MM.1S (cell line): ENCODE results near the gene CUEDC2.

Experiments used
- DNase-seq: peaks from one replicate; pipeline ENCODE4 v3.0.0-alpha.2; 2015
- H2AFZ ChIP-seq: fragments of 300-600 bp; sonication (generic); 2 replicates; pipeline ENCODE4 v1.6.0; 2016; ENCODE audit warnings: antibody characterized with exemption, low read length
- H3F3A ChIP-seq: fragments of 300-600 bp; sonication (generic); 2 replicates; pipeline ENCODE4 v1.6.1; 2016; ENCODE audit warnings: mild to moderate bottlenecking, antibody characterized with exemption, low read length, moderate library complexity, mixed read lengths; ENCODE audit not compliant: insufficient read depth
- H3K27ac ChIP-seq: fragments of 300-600 bp; sonication (generic); 2 replicates; pipeline ENCODE4 v1.5.1; 2016; ENCODE audit warnings: mild to moderate bottlenecking, low read length
- H3K27me3 ChIP-seq: fragments of 300-600 bp; sonication (generic); replicated peaks from 2 replicates; pipeline ENCODE4 v1.6.0; 2016; ENCODE audit warnings: low read length; ENCODE audit not compliant: insufficient read depth
- H3K36me3 ChIP-seq: fragments of 300-600 bp; sonication (generic); replicated peaks from 2 replicates; pipeline ENCODE4 v1.6.1; 2016; ENCODE audit warnings: mild to moderate bottlenecking, low read length, mixed read lengths; ENCODE audit not compliant: insufficient read depth
- H3K4me1 ChIP-seq: fragments of 300-600 bp; sonication (generic); 2 replicates; pipeline ENCODE4 v1.6.1; 2016; ENCODE audit warnings: low read length, mixed read lengths
- H3K4me2 ChIP-seq: fragments of 300-600 bp; sonication (generic); 2 replicates; pipeline ENCODE4 v1.6.0; 2016; ENCODE audit warnings: low read depth, low read length
- H3K4me3 ChIP-seq: fragments of 300-600 bp; sonication (generic); 2 replicates; pipeline ENCODE4 v1.5.1; 2016; ENCODE audit warnings: low read length, mixed read lengths
- H3K79me2 ChIP-seq: fragments of 300-600 bp; sonication (generic); 2 replicates; pipeline ENCODE4 v1.6.1; 2016; ENCODE audit warnings: mixed run types, low read length, mixed read lengths
- H3K9ac ChIP-seq: fragments of 300-600 bp; sonication (generic); 2 replicates; pipeline ENCODE4 v1.6.1; 2016; ENCODE audit warnings: low read length, mixed read lengths
- H3K9me2 ChIP-seq: fragments of 300-600 bp; sonication (generic); replicated peaks from 2 replicates; pipeline ENCODE4 v1.6.1; 2016; ENCODE audit warnings: mild to moderate bottlenecking, low read length, mixed read lengths; ENCODE audit not compliant: insufficient read depth
- H3K9me3 ChIP-seq: fragments of 300-600 bp; sonication (generic); replicated peaks from 2 replicates; pipeline ENCODE4 v1.6.1; 2016; ENCODE audit warnings: mild to moderate bottlenecking, low read length, mixed read lengths; ENCODE audit not compliant: insufficient read depth
- H4K20me1 ChIP-seq: fragments of 300-600 bp; sonication (generic); 2 replicates; pipeline ENCODE4 v1.6.1; 2016; ENCODE audit warnings: mild to moderate bottlenecking, low read length, moderate library complexity, mixed read lengths; ENCODE audit not compliant: insufficient read depth
- CTCF ChIP-seq: fragments of 300-600 bp; sonication (generic); IDR thresholded peaks from 2 replicates; pipeline ENCODE4 v1.5.1; 2016; ENCODE audit warnings: antibody characterized with exemption, low read length, mixed read lengths
- EZH2 ChIP-seq: fragments of 300-600 bp; sonication (generic); optimal IDR thresholded peaks from 2 replicates; pipeline ENCODE3; 2017; ENCODE audit warnings: low read depth, mild to moderate bottlenecking, antibody characterized with exemption, low read length, mixed read lengths
- EZH2phosphoT487 ChIP-seq: fragments of 300-600 bp; sonication (generic); IDR thresholded peaks from 2 replicates; pipeline ENCODE4 v1.6.1; 2018; ENCODE audit warnings: antibody characterized with exemption, low read length

Gene CUEDC2

DNA sequence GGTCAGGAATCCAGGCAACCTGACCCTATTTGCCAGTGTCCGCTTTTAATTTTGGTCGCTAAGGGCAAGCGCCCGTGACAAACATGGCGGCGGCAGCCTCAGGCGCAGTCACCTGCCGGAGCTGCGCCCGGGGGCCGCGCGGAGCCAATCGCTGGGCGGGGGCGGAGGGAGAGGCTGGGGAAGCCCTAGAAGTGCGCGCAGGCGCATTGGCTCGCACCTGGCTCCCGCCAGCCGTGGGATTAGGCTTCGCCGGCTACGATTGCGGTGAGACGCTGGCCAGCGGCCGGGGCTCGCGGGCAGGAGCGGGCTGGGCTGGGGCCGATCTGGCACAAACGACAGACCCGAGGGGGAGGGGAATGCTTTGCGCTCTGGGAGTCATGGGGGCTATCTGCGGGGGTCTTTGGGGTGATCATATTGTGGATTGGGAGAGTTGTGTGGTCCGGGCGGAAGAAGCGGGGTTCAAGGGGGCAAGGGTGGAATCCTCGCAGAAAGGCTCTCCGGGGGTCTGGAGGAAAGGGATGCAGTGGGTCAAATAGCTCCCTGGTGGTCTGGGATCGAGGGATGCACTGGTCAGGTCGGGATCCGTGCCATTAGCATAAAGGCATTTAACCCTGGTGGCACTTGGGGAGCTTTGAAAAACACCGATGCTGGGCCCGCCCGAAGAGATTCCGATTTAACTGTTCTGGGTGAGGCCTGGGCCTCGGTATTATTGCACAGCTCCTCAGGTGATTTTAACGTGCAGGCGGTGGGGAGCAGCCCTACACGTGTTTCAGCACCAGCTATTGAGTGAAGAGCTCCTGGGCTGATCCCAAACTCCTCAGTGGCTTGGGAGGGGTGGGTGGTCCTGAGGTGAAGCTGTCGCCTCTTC is 29.0 kb upstream of the CUEDC2 start:
- Histone ChIP-seq H3F3A (no peaks in the 10 kb centered on the region), H3K79me2 (no peaks in the 10 kb centered on the region), H3K36me3 (no peaks in the 10 kb centered on the region), H3K27me3 (no peaks in the 10 kb centered on the region), H3K27ac (no peak overlapping the region), H3K4me1 (peaks cover 14% of the 10 kb centered on the region), H3K9ac (peak overlapping the region; percentile 53; the same call in 1 of the 2 replicates), H2AFZ (peak overlapping the region; percentile 98), H3K9me3 (no peaks in the 10 kb centered on the region), H3K4me2 (peak overlapping the region; percentile 96), H3K4me3 (peak overlapping the region; percentile 72), H3K9me2 (no peaks in the 10 kb centered on the region), H4K20me1 (no peaks in the 10 kb centered on the region)
- DNase-seq = peak; percentile 95
- TF ChIP-seq EZH2 = no peak

DNA sequence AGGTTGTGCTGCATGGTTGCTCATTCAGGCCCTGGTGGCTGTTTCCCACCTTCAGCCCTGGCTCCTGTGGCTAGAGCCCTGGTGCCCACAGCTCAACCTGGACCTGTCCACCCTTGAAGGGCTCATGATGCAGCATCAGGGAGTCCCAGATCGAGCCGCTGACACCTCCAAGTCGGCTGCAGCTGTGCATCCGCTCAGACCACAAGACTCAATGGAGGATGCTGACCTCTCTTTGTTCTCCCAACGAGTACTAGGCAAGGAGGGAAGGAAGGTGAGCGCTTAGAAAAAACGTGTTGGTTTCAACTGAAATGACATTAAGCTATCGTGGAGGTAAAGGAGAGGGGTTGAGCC is 28.4 kb upstream of the CUEDC2 start:
- Histone ChIP-seq H3K9ac (peak overlapping the region; percentile 46; the same call in 1 of the 2 replicates), H2AFZ (peak overlapping the region; percentile 98), H3K27ac (no peak overlapping the region)

DNA sequence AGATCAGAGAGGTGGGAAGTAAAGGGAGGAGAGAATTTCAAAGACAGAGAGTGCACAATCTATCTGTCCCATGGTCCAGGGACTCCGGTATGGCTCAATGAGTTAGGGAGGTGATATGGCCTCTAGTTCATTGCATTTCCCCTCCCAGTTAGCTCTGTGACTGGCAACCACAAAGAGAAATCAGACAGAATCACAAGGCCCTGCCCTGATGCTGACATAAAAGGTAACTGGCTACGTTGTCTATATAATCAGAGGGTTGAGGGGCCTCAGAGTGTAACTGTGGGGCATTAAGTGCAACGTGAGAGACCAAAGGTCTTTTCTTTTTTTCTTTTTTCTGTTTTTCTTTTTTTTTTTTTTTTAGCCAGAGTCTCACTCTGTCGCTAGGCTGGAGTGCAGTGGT is 26.3 kb upstream of the CUEDC2 start:
- H3K27ac ChIP-seq = no peak overlapping the region
- H3K9ac ChIP-seq = no peak overlapping the region
- H3K4me2 ChIP-seq = no peak overlapping the region
- H3K4me1 ChIP-seq = peaks cover 14% of the 10 kb centered on the region
- H3K9me2 ChIP-seq = no peaks in the 10 kb centered on the region
- no peaks in the 10 kb centered on the region for H4K20me1 ChIP-seq
- no peak overlapping the region for H3K4me3 ChIP-seq
- no peaks in the 10 kb centered on the region for H3K79me2 ChIP-seq
- no peak for DNase-seq
- H3K27me3 ChIP-seq = no peaks in the 10 kb centered on the region
- H3K9me3 ChIP-seq = no peaks in the 10 kb centered on the region
- no peaks in the 10 kb centered on the region for H3K36me3 ChIP-seq
- H3F3A ChIP-seq = peaks cover 3% of the 10 kb centered on the region; the same call in 1 of the 2 replicates
- TF ChIP-seq EZH2phosphoT487 = no peak
- TF ChIP-seq EZH2 = no peak
- TF ChIP-seq CTCF = no peak
- no peak overlapping the region for H2AFZ ChIP-seq

More for the DNA sequence above, 28.4 kb upstream of the CUEDC2 start:
- no peaks in the 10 kb centered on the region for H3K36me3 ChIP-seq
- no peak for DNase-seq
- no peaks in the 10 kb centered on the region for H3K79me2 ChIP-seq
- no peaks in the 10 kb centered on the region for H3K9me2 ChIP-seq
- H3K9me3 ChIP-seq = no peaks in the 10 kb centered on the region
- no peak for TF ChIP-seq EZH2phosphoT487
- no peak for TF ChIP-seq EZH2
- TF ChIP-seq CTCF = no peak
- no peaks in the 10 kb centered on the region for H3K27me3 ChIP-seq
- peak overlapping the region; percentile 72 for H3K4me3 ChIP-seq
- H4K20me1 ChIP-seq = no peaks in the 10 kb centered on the region
- peak overlapping the region; percentile 96 for H3K4me2 ChIP-seq
- peaks cover 3% of the 10 kb centered on the region; the same call in 1 of the 2 replicates for H3F3A ChIP-seq
- H3K4me1 ChIP-seq = peaks cover 14% of the 10 kb centered on the region

- H4K20me1 ChIP-seq = no peaks in the 10 kb centered on the region
- H3F3A ChIP-seq = peaks cover 3% of the 10 kb centered on the region; the same call in 1 of the 2 replicates
- H3K9ac ChIP-seq = no peak overlapping the region
- no peak overlapping the region for H3K27ac ChIP-seq
- no peak overlapping the region for H3K4me2 ChIP-seq
- no peaks in the 10 kb centered on the region for H3K27me3 ChIP-seq
- no peaks in the 10 kb centered on the region for H3K79me2 ChIP-seq
- DNase-seq = no peak
- TF ChIP-seq EZH2 (no peak), EZH2phosphoT487 (no peak), CTCF (no peak)
- H3K9me3 ChIP-seq = no peaks in the 10 kb centered on the region
- H2AFZ ChIP-seq = no peak overlapping the region
- H3K9me2 ChIP-seq = no peaks in the 10 kb centered on the region
- H3K4me3 ChIP-seq = no peak overlapping the region
- H3K36me3 ChIP-seq = no peaks in the 10 kb centered on the region
- peaks cover 14% of the 10 kb centered on the region for H3K4me1 ChIP-seq
Measured at GRCh38 chr10:102457591-102458150, 25.3 kb upstream of the CUEDC2 start.
